ENCODE measurements around the gene SPANXN3. TPM values are rescaled to one million over a fixed set of nuclear protein-coding genes. Genes with fewer than 3 reads are reported as not detected.

Gene SPANXN3
- total RNA-seq, 2 experiments from 2014 or later = not detected

DNA sequence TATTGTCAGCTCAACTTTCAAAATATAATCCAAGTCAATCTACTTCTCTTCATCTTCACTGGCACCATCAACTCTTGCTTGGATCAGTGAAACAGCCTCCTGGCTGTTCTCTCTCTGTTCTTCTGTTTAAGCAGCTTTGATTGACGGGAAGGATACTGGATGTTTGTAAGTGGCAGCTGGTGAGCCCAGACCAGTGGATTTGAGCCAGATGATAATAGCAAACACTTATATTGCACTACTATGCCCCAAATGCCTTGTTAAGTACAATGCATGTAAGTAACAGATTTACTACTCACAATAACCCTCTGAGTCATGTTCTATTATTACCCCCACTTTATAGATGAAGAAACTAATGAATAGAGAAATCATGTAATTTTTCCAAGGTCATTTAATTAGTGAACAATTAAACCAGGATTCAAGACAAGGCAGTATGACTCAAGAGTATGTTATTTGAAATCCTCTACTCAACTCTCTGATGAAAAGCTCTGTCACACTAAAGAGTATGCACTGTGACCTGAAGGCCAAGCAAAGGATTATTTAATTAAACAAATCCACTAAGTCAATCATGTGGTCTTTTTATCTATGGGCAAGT, 44.8 kb downstream of the SPANXN3 start:
- CTCF ChIA-PET = no interaction called here
- DNase-seq (no peak), ATAC-seq (no peak)
- Mint-ChIP-seq H3K4me3 (no peak overlapping the region), H3K4me1 (ENCODE audit: low read depth) (no peaks in the 10 kb centered on the region), H3K9me3 (no peaks in the 10 kb centered on the region), H3K36me3 (ENCODE audit: low read depth) (no peaks in the 10 kb centered on the region), H3K27me3 (no peaks in the 10 kb centered on the region), H3K27ac (no peak overlapping the region)
- no peak for TF ChIP-seq CTCF (IDR thresholded peaks at IDR 0.05)
- POLR2A ChIA-PET = no interaction called here
- intact Hi-C loops (cut with micrococcal nuclease) = no loop called here

DNA sequence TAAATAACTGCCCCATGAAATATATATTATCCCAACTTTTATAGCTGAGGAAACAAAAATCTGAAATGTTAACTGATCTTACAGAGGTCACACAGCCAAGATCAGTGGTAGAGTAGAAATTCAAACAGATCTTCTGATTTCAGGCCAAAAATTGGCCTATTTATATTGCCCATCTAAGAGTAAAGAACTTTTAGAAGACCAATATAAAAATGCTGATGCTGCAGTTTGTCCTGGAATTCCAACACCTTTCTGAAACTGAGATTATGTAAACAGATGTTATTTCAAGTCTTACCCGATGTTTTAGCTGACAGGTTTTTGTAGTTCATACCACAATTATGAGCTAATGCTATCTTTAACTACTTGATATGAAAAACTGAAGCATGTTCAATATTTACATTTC, 51.1 kb downstream of the SPANXN3 start:
- ATAC-seq (no peak), DNase-seq (no peak)
- no peaks in the 10 kb centered on the region for H3K36me3 Mint-ChIP-seq (ENCODE audit: low read depth)
- H3K4me3 Mint-ChIP-seq = no peak overlapping the region
- ChIA-PET POLR2A (no interaction called here), CTCF (no interaction called here)
- H3K4me1 Mint-ChIP-seq (ENCODE audit: low read depth) = no peaks in the 10 kb centered on the region
- intact Hi-C loops (cut with micrococcal nuclease) = no loop called here
- no peak for TF ChIP-seq CTCF (IDR thresholded peaks at IDR 0.05)
- H3K27me3 Mint-ChIP-seq = no peaks in the 10 kb centered on the region
- H3K27ac Mint-ChIP-seq = no peak overlapping the region
- peaks cover 2% of the 10 kb centered on the region for H3K9me3 Mint-ChIP-seq

DNA sequence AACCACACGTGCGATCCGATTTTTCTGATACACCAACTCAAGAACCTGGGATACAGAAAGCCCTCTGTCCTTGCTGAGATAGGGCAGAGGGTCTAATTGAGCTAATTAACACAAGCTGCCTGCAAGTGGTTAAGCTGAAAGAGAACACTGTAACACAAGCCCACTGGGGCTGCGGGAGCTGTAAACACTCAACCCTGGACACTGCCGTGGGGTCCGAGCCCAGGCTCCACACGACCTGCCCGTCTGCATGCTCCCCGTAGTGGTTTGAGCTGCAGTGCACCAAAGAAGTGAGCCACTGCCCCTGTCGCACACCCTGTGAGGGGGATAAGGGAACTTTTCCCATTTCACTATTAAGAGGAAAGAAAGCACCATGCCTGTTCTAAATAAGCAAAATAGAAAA, 54.6 kb downstream of the SPANXN3 start:
- no peak overlapping the region for H3K4me3 Mint-ChIP-seq
- H3K4me1 Mint-ChIP-seq (ENCODE audit: low read depth) = no peaks in the 10 kb centered on the region
- no peak overlapping the region for H3K27ac Mint-ChIP-seq
- POLR2A ChIA-PET = no interaction called here
- peaks cover 2% of the 10 kb centered on the region for H3K9me3 Mint-ChIP-seq
- CTCF ChIA-PET = no interaction called here
- no peaks in the 10 kb centered on the region for H3K36me3 Mint-ChIP-seq (ENCODE audit: low read depth)
- DNase-seq (no peak), ATAC-seq (no peak)
- intact Hi-C loops (cut with micrococcal nuclease) = no loop called here
- no peaks in the 10 kb centered on the region for H3K27me3 Mint-ChIP-seq
- no peak for TF ChIP-seq CTCF (IDR thresholded peaks at IDR 0.05)

GRCh38 chrX:143461606-143462005, 55.7 kb downstream of the SPANXN3 start:
- no peaks in the 10 kb centered on the region for H3K36me3 Mint-ChIP-seq (ENCODE audit: low read depth)
- intact Hi-C loops (cut with micrococcal nuclease) = no loop called here
- H3K9me3 Mint-ChIP-seq = peaks cover 3% of the 10 kb centered on the region
- DNase-seq (no peak), ATAC-seq (no peak)
- H3K27ac Mint-ChIP-seq = no peak overlapping the region
- H3K4me3 Mint-ChIP-seq = no peak overlapping the region
- CTCF ChIA-PET = no interaction called here
- H3K4me1 Mint-ChIP-seq (ENCODE audit: low read depth) = no peaks in the 10 kb centered on the region
- POLR2A ChIA-PET = no interaction called here
- H3K27me3 Mint-ChIP-seq = no peaks in the 10 kb centered on the region
- no peak for TF ChIP-seq CTCF (IDR thresholded peaks at IDR 0.05)

Other genes with a start within 250 kb of the SPANXN3 start
- gene SLITRK4, start 118.6 kb upstream of the SPANXN3 start, total RNA-seq = not detected
- not detected for gene SPANXN2, start 203.3 kb upstream of the SPANXN3 start, total RNA-seq